ENCODE results near the gene UNC5CL. TPM values are rescaled to one million over a fixed set of nuclear protein-coding genes. Genes with fewer than 3 reads are reported as not detected.

UNC5CL gene
- total RNA-seq, 1 donor from 2014 or later: 1.4 TPM

- TF ChIP-seq CTCF (IDR thresholded peaks at IDR 0.05): no peak
- Histone ChIP-seq H3K9me3 (no peaks in the 10 kb centered on the region), H3K4me1 (peaks cover 36% of the 10 kb centered on the region), H3K4me3 (peak overlapping the region; percentile 87), H3K27ac (peak overlapping the region; percentile 98), H3K27me3 (no peaks in the 10 kb centered on the region), H3K36me3 (peaks cover 12% of the 10 kb centered on the region)
- DNase-seq: no peak
- intact Hi-C loops (cut with DNase I): no loop called here
- no peak for ATAC-seq
Measured at GRCh38 chr6:41073968-41074691, 35.1 kb upstream of the UNC5CL start.

- TF ChIP-seq CTCF (IDR thresholded peaks at IDR 0.05): peak; percentile 34
- peaks cover 14% of the 10 kb centered on the region for H3K36me3 ChIP-seq
- ATAC-seq (peak; percentile 46), DNase-seq (peak; percentile 93)
- peak overlapping the region; percentile 98 for H3K27ac ChIP-seq
- intact Hi-C loops (cut with DNase I): no loop called here
- H3K27me3 ChIP-seq: no peaks in the 10 kb centered on the region
- no peaks in the 10 kb centered on the region for H3K9me3 ChIP-seq
- peak overlapping the region; percentile 87 for H3K4me3 ChIP-seq
- peaks cover 36% of the 10 kb centered on the region for H3K4me1 ChIP-seq
Measured at GRCh38 chr6:41073203-41073967, 34.4 kb upstream of the UNC5CL start.

GRCh38 chr6:41072836-41073202 lies 33.8 kb upstream of the UNC5CL start, which contains the start of gene NFYA:
NFYA (plus strand) TSS chr6:41072974; CDS start chr6:41079090, 6,116 bp downstream.
- ATAC-seq (peak; percentile 90), DNase-seq (peak; percentile 100)
- no peak for TF ChIP-seq CTCF (IDR thresholded peaks at IDR 0.05)
- no peaks in the 10 kb centered on the region for H3K9me3 ChIP-seq
- no peaks in the 10 kb centered on the region for H3K27me3 ChIP-seq
- intact Hi-C loops (cut with DNase I): no loop called here
- H3K4me3 ChIP-seq: peak within 1 kb of the TSS; percentile 87
- H3K4me1 ChIP-seq: peaks cover 36% of the 10 kb centered on the region
- peaks cover 20% of the 10 kb centered on the region for H3K36me3 ChIP-seq
- peak within 1 kb of the TSS; percentile 98 for H3K27ac ChIP-seq

- intact Hi-C loops (cut with DNase I): no loop called here
- H3K4me1 ChIP-seq: peaks cover 36% of the 10 kb centered on the region
Measured at GRCh38 chr6:41071923-41072835, 33.2 kb upstream of the UNC5CL start, which contains the start of gene OARD1. OARD1 (minus strand) TSS chr6:41072356; CDS start chr6:41071634, 722 bp downstream.

More at GRCh38 chr6:41071923-41072835, 33.2 kb upstream of the UNC5CL start, which contains the start of gene OARD1:
- H3K27ac ChIP-seq: peak within 1 kb of the TSS; percentile 98
- DNase-seq (peak; percentile 100), ATAC-seq (peak; percentile 83)
- peak within 1 kb of the TSS; percentile 87 for H3K4me3 ChIP-seq
- H3K36me3 ChIP-seq: peaks cover 26% of the 10 kb centered on the region
- no peaks in the 10 kb centered on the region for H3K9me3 ChIP-seq
- no peak for TF ChIP-seq CTCF (IDR thresholded peaks at IDR 0.05)
- H3K27me3 ChIP-seq: no peaks in the 10 kb centered on the region
